ENCODE results near the gene GMPPA.

GMPPA gene

DNA sequence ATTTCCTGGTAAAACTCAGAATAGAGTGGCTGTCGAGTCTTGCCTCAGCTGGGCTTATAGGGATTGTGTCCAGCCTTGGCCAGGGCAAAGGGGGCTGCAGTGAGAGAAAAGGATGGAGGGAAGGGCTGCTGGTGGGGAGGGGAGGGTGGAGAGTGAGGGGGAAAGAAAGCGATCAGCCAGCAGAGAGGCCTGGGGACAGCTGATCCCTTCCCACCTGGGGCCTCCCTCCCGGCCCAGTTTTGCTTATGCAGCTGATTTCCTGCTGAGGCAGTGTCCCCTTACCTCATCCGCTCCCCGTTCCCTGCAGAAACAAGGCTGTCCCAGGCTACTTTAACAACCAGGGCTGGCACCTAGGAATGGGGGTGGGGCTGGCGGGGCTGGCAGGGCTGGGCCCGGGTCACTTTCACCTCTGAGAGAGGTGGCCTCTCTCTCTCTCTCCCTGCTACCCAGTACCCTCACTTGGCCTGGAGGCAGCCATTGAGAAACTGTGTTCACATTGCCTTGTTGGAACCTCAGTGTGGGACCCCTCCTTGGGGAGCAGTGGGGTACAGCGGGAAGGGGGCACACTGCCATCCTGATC, 12.2 kb upstream of the GMPPA start:
- DNase-seq (ENCODE audit: low spot score) = no peak

DNA sequence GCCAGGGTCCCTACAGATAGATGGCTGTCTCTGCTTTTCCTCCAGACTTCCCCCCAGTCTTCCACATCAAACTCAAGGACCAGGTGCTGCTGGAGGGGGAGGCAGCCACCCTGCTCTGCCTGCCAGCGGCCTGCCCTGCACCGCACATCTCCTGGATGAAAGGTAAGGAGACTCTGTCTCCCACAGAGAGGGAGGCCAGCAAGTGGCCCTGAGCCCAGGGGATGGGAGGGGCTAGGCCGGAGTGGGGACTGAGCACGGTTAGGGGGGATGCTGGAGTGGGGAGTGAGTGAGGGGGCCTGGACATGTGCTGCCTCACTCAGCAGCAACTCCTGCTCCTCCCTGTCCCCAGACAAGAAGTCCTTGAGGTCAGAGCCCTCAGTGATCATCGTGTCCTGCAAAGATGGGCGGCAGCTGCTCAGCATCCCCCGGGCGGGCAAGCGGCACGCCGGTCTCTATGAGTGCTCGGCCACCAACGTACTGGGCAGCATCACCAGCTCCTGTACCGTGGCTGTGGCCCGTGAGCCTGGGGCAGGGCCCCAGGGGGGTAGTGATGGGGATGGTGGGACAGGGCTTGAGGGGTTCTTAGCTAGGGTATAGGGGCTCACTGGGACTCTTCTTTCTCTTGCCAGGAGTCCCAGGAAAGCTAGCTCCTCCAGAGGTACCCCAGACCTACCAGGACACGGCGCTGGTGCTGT, 10.4 kb upstream of the GMPPA start:
- no peak for DNase-seq (ENCODE audit: low spot score)

DNA sequence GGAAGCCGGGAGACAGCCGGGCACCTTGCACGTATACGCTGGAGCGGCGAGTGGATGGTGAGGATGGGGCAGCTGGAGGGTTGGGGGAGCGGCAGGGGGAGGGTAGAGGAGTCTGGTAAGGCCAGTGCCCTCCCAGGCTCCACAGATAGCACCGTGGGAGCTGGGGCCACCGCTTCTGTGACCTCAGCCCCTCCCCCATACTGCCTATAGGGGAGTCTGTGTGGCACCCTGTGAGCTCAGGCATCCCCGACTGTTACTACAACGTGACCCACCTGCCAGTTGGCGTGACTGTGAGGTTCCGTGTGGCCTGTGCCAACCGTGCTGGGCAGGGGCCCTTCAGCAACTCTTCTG, 9.9 kb upstream of the GMPPA start:
- no peak for DNase-seq (ENCODE audit: low spot score)

DNA sequence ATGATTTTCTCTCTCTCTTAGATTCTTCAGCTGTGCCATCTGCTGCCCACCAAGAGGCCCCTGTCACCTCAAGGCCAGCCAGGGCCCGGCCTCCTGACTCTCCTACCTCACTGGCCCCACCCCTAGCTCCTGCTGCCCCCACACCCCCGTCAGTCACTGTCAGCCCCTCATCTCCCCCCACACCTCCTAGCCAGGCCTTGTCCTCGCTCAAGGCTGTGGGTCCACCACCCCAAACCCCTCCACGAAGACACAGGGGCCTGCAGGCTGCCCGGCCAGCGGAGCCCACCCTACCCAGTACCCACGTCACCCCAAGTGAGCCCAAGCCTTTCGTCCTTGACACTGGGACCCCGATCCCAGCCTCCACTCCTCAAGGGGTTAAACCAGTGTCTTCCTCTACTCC, 9.4 kb upstream of the GMPPA start:
- DNase-seq (ENCODE audit: low spot score) = no peak

DNA sequence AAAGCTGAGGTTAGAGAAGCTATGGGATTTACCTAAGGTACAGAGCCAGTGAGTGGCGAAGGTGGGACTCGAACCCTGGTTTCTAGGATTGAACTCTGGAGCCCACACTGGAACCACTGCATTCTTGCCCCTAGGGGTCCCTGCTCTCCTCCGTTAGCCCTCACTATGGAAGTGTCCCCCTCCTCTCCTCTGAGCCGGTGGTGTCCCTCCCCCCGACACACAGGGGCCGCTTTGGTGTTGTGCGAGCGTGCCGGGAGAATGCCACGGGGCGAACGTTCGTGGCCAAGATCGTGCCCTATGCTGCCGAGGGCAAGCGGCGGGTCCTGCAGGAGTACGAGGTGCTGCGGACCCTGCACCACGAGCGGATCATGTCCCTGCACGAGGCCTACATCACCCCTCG, 8.5 kb upstream of the GMPPA start:
- no peak for DNase-seq (ENCODE audit: low spot score)

DNA sequence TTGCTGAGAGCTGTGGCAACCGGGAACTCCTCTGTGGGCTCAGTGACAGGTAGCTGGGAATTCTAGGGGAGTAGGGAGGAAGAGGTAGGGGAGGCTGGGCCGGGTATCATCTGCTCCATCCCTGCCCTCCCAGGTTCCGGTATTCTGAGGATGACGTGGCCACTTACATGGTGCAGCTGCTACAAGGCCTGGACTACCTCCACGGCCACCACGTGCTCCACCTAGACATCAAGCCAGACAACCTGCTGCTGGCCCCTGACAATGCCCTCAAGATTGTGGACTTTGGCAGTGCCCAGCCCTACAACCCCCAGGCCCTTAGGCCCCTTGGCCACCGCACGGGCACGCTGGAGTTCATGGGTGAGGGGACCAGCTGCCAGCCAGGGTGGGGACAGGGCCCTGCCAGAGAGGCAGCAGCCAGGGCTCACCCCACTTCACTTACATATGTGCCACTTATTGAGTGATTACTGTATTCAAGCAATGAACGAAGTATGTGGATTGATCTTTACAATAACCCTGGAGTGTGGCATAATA, 8.0 kb upstream of the GMPPA start:
- no peak for DNase-seq (ENCODE audit: low spot score)

DNA sequence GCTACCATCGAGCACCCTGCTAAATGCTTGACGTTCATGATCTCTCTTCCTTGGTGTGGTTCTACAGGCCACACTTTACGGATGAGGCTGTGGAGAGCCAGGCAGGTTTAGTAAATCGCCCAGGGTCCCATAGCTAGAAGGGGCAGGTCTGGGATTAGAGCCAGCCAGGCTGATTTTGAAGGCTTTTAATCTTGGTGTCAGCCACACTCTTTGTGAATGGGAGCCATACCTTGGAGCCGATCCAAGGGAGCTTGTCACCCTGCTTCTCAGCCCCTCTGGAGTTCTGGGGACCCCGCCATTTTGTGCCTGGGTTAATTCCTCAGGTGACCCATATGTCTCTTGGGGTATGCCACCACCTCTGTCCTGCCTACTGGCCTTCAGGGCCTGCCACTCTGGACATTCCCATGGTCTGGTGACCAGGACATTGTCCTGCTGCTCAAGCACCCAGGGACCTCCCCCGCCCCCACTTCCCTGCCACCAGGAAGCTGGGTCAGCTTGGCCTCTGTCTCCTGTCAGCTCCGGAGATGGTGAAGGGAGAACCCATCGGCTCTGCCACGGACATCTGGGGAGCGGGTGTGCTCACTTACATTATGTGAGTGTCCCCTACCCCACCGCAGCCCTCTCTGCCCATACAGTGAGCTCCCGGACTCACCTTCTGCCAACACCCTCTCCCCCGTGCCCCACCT, 7.3 kb upstream of the GMPPA start:
- DNase-seq (ENCODE audit: low spot score) = no peak

DNA sequence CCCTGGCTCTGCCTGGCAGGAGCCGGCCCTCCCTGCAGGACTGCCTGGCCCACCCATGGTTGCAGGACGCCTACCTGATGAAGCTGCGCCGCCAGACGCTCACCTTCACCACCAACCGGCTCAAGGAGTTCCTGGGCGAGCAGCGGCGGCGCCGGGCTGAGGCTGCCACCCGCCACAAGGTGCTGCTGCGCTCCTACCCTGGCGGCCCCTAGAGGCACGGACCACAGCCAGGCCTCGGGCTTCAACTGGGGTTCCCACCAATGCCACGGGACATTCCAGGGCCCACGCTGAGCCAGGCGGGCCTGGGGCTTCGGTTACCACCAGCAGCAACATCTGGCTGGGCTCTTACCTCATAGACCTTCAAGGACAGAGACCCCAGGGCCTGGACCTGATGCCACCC, 6.1 kb upstream of the GMPPA start:
- no peak for DNase-seq (ENCODE audit: low spot score)

DNA sequence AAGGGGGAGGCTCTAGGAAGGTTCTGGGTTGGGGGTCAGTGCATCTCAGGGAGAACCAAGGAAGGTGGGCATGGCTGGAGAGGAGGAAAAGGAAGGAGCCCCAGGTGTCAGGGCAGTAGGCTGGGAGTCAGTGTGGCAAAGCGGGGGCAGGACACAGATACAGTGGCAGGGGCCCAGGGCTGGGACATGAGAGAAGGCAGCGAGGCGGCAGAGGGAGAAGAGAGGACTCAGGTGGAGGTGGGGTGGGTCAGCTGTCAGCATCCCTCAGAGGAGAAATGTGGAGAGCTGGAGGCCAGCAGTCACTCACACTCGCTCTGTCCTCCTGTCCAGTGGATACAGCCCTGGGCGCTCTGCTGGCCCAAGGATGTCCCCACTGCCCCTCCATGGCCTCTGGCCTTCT, 5.6 kb upstream of the GMPPA start:
- DNase-seq (ENCODE audit: low spot score) = no peak

DNA sequence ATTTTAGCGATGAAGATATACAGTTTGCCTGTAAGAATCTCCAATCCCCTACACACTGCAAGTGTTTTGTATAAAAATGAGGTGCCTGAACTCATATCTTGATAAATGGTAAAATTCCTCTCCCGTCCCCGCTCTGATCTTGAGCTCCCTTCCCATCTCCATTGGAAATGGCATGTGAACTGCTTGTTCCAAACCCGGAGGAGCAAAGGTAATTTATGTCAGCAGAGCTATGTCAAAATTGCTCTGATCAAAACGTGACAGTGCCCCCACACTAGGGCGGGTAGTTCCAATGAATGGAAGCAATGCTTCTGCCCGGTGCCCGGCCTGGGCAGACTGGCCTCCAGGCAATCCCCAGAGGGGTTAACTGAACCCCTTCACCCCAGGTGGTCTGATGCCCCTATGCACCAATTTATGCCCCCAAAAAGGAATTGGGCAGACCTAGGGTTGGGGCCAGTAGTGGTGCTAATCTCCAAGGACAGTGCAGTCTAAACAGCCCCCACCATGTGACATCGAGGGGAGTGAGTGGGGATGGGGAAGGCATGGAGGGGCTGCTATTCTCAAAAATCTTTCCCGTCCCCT, 3.6 kb upstream of the GMPPA start:
- no peak for DNase-seq (ENCODE audit: low spot score)

DNA sequence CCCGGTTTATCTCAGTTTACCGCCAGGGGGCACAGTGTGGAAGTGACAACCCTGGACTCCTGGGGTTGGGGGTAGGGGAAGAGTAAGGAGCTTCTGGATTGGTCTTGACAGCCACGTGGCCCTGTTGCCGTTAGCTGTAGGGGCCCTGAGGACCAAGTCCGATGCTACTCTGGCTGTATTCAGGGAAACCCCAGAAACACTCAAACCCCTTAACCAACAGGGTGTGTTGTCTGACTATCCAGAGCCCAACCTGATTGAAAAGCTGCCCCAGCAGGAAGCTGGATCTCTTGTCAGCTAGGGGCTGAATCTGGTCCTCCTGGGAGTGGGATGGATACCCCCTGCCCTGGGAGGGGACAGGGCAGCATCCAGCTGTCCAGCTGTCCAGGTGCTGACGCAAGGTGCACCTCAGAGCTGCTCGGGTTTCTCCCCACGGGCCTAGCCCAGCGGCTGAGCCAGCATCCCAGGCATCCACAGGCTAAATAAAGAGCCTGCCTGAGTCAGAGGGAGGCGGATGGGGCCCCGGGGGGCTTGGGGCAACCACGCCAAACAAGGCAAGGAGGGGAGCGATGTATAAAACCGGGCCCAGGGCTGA, 3.1 kb upstream of the GMPPA start:
- peak; percentile 39 for DNase-seq (ENCODE audit: low spot score)

DNA sequence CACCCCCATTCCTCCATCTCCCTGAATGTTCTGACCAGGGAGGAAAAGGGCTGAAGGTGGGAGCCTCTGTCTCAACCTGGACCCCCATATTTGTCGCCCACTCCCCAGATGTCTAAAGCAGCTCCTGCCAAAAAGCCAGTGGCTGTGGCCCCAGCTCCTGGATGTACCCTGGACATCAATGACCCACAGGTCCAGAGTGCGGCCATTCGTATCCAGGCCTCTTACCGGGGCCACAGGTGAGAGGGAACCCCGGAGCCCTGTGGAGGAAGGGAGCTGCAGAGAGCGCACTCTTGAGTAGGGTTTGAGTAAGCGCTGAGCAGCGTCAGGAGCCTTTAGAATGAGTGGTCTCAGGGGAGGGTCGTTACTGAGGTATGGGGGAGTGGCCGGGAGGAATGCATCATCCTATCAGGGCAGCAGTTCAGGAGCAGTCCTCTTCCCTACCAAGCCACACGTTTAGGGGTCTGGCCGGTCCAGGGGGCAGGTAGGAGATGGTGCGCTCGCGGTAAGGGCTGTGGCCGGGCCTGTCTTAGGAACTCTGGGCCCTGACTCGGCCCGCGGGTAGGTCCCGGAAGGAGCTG, 2.4 kb upstream of the GMPPA start:
- DNase-seq (ENCODE audit: low spot score) = no peak

DNA sequence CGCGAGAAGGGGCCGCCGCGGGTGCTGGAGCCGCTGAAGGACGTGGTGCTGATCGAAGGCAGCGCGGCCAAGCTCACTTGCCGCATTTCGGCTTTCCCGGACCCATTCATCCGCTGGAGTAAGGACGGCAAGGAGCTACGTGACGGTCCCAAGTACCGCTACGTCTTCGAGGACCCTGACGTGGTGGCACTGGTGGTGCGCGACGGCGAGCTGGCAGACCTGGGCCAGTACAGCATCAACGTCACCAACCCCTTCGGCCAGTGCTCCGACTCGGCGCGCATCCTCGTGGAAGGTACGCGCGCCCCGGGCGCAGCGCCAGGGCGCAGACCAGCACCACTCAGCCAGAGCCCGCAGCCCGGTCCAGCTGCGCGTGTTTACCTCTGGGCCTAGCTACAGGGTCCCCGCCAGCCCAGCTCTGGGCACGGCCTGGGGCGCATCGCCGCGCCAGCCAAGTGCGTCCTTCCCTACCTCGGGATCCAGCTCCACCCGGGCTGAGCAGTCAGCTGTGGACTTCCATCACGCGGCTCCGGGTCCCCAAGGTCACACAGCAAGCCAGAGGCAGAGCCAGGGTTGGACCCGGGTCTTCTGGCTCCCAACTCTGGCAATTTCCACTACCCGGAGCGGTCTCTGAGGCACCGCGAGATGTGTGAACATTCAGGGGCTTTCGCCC, 1.7 kb upstream of the GMPPA start:
- DNase-seq (ENCODE audit: low spot score) = no peak

DNA sequence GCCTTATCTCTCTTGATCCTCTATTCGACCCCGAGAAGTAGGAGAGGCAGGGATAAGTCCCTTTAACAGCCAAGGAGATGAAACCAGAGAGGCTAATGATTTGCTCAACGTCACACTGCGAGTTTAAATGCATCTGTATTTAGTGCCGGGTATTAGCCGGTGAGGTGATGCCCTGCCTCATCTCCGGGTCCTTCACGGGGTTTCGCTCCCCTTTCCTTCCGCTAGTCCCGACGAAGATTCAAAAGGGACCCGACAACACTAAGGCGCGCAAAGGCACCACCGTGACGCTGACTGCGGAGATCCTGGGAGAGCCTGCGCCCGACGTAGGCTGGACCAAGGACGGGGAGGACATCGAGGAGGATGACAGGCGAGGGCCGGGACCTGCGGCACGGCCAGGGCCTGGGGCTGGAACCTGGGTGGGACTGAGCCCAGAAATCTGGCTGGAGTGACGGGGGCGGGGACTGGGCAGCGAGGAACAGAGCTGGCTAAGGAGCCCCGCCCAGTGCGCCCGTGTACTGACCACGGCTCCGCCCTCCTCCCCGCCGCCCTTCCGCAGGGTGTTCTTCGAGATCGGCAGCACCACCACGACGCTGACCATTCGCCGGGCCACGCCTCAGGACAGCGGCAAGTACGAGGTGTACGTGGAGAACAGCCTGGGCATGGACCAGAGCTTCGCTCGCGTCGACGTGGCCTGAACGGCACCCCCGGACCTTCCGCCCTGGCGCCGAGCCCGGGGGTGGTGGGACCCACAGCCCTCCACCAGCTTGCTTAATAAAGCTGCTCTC, 1.0 kb upstream of the GMPPA start:
- DNase-seq (ENCODE audit: low spot score) = peak; percentile 20

DNA sequence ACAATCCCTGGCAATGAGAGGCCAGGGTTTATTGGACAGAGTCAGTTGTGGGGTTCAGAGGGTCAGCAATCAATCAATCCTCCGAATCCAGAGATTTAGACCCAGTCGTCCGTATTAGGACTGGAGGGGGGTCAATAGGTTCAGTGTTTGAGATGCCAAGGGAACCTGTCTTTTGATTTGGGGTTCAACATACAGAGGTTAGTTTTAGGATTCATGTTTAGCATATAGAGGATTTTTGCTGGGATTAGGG, 292 bp downstream of the GMPPA start:
- no peak for DNase-seq (ENCODE audit: low spot score)

DNA sequence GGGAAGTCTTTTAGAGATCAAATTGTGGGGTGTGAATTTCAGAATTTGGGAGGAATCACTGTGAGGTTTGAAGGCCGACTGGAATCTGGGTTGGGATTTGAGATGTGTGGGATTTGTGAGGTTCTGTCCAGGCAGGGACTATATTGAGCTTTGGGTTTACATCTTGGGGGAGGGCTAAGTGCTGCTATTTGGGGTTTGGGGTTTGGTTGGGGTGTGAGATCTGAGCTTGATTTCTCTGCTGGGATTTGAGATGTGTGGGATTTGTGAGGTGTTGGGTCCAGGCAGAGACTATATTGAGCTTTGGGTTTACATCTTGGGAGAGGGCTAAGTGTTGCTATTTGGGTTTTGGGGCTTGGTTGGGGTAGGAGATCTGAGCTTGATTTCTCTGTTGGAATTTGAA, 864 bp downstream of the GMPPA start:
- no peak for DNase-seq (ENCODE audit: low spot score)

DNA sequence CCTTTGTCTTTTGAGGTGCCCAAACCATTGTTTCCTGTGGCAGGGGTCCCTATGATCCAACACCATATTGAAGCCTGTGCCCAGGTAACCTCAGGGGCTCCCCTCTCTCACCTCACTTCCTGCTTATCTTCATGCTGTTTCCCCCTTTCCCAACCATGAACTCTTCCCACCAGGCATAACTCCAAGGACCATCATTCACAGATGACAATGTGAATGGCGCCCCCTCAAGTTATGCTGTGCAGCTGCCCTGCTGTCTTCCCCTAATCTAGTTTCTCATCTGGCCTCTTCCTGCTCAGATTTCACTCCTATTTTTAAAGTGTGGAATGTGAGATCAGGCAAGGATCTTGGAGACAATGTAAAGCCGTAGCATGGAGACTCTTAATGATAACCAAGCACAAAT, 1.4 kb downstream of the GMPPA start:
- no peak for DNase-seq (ENCODE audit: low spot score)

DNA sequence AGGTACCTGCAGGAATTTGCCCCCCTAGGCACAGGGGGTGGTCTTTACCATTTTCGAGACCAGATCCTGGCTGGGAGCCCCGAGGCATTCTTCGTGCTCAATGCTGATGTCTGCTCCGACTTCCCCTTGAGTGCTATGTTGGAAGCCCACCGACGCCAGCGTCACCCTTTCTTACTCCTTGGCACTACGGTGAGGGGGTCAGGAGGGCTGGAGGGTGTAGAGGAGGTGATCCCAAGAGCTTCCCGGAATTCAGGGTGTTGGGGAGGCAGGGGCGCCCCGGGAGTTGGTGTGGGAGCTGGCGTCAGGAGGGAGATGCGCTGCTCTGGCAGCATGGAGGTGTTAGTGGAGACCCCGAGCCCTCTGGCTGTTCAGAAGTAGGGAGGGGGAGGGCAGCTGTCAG, 3.2 kb downstream of the GMPPA start:
- DNase-seq (ENCODE audit: low spot score) = no peak

DNA sequence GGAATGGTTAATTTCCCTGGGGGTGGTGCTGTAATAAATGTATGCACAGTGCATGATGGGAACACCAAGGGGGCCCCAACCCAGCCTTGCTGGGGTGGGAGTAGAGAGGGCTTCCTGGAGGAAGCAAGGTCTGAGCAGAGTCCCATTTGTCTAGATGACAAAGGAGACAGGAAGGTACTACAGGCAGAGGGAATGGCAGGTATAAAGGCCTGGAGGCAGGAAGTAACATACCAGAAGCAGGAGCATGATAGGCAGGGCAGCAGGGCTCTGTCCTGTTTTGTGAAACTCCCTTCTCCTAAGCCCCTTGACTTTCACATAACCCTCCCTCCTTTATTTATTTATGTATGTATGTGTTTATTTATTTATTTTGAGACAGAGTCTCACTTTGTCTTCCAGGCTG, 3.9 kb downstream of the GMPPA start:
- DNase-seq (ENCODE audit: low spot score) = no peak

DNA sequence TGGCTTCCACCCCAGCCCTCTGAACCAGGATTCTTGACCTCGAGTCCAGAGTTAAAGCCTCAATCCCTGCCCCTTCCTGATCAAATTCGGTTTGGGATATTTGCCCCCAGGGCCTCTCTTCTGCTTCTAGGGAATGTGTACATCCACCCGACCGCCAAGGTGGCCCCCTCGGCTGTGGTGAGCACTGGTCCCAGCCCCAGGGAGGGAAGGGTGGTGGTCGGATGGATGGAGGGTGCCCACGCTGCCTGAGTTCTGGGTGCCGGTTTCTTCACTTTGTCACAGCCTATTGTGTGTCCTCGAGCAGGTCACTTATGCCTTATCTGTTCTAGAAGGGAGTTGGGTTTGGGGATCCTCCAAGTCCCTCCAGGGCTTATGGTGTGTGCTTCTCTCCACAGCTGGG, 6.9 kb downstream of the GMPPA start:
- no peak for DNase-seq (ENCODE audit: low spot score)

DNA sequence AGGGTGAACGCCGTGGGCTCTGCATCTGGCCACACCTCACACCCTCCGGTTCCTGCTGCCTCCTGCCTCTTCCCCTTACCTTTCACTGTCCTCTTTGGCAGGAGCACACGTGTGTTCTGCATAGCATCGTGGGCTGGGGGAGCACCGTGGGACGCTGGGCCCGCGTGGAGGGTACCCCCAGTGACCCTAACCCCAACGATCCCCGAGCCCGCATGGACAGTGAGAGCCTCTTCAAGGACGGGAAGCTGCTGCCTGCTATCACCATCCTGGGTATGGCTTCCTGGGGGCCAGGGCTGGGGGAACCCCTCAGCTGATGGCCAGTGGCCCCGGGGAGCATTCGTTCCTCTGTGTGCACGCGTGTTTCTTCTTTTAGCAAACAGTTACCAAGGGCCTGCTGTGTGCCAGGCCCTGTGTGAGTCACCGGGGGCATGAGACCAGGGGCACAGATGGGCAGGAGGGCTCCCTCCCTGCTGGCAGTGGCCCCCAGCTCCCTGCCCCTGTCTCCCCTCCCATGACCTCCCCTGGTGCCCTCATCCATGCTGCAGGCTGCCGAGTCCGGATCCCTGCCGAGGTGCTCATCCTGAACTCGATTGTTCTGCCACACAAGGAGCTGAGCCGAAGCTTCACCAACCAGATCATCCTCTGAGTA, 7.6 kb downstream of the GMPPA start:
- DNase-seq (ENCODE audit: low spot score) = no peak
